ENCODE measurements around the gene PDE12. TPM values are rescaled to one million over a fixed set of nuclear protein-coding genes. Genes with fewer than 3 reads are reported as not detected.

Gene PDE12
- total and polyA plus RNA-seq, 2 of the 13 experiments (the other 11 are each of a cell fraction or from before 2014, with no cell fraction given): 9.0 to 17.8 TPM

GRCh38 chr3:57557085-57557537 is 1.0 kb downstream of the PDE12 start (continued):
- peak; percentile 48; the same call in 1 of the 2 replicates for TF ChIP-seq CEBPB (IDR thresholded peaks at IDR 0.05; ENCODE audit: borderline replicate concordance, low read depth, low read length)
- TF ChIP-seq RARA (CRISPR knock-in tag; IDR thresholded peaks at IDR 0.05): no peak
- no peak for TF ChIP-seq DMTF1 (CRISPR knock-in tag; IDR thresholded peaks at IDR 0.05)
- TF ChIP-seq PRMT3 (CRISPR knock-in tag; IDR thresholded peaks at IDR 0.05; ENCODE audit: borderline replicate concordance, low read depth): no peak
- TF ChIP-seq NRL (CRISPR knock-in tag; IDR thresholded peaks at IDR 0.05; ENCODE audit: borderline replicate concordance): 0 out of 2 replicates have a peak, but pooled peaks have one; percentile 65
- TF ChIP-seq DNMT1 (CRISPR knock-in tag; IDR thresholded peaks at IDR 0.05): 0 out of 2 replicates have a peak, but pooled peaks have one; percentile 37
- no peak for TF ChIP-seq ZNF124 (CRISPR knock-in tag; IDR thresholded peaks at IDR 0.05)
- 0 out of 2 replicates have a peak, but pooled peaks have one; percentile 47 for TF ChIP-seq HNRNPL (IDR thresholded peaks at IDR 0.05; ENCODE audit: low read depth, low read length)
- TF ChIP-seq ZNF280B (CRISPR knock-in tag; IDR thresholded peaks at IDR 0.05; ENCODE audit: borderline replicate concordance): peak; percentile 45; the same call in 1 of the 2 replicates
- TF ChIP-seq ZNF441 (CRISPR knock-in tag; IDR thresholded peaks at IDR 0.05; ENCODE audit: borderline replicate concordance): 0 out of 2 replicates have a peak, but pooled peaks have one; percentile 29
- 0 out of 2 replicates have a peak, but pooled peaks have one; percentile 34 for TF ChIP-seq ARHGAP35 (CRISPR knock-in tag; IDR thresholded peaks at IDR 0.05; ENCODE audit: borderline replicate concordance)
- TF ChIP-seq TGIF2 (CRISPR knock-in tag; IDR thresholded peaks at IDR 0.05): 0 out of 2 replicates have a peak, but pooled peaks have one; percentile 60
- TF ChIP-seq ZNF335 (CRISPR knock-in tag; IDR thresholded peaks at IDR 0.05): no peak
- TF ChIP-seq MTF2 (CRISPR knock-in tag; IDR thresholded peaks at IDR 0.05; ENCODE audit: borderline replicate concordance): no peak
- TF ChIP-seq ZNF891 (CRISPR knock-in tag; IDR thresholded peaks at IDR 0.05): peak; percentile 26; the same call in 1 of the 2 replicates
- TF ChIP-seq MIER3 (CRISPR knock-in tag; IDR thresholded peaks at IDR 0.05; ENCODE audit: borderline replicate concordance): peak; percentile 18; the same call in 1 of the 2 replicates
- TF ChIP-seq DZIP1 (CRISPR knock-in tag; IDR thresholded peaks at IDR 0.05): peak; percentile 72
- TF ChIP-seq ZNF572 (CRISPR knock-in tag; IDR thresholded peaks at IDR 0.05): no peak

Measured in HepG2 (cell line).